GM12878 (cell line): ENCODE measurements around the gene CEP83. TPM values are rescaled to one million over a fixed set of nuclear protein-coding genes. Genes with fewer than 3 reads are reported as not detected.

Experiments used
- ATAC-seq: fragments of 200-7000 bp; cut with Tn5 transposase; 3 replicates; pipeline ENCODE4 v1.9.1; 2020; ENCODE audit warnings: mild to moderate bottlenecking, moderate library complexity
- BruUV-seq: library from RNA; stranded (reverse); fragments of 400-500 nt; replicated peaks from 2 replicates; lab custom pipeline; 2021; lab: Mats Ljungman, UMichigan
- CTCF ChIA-PET: fragments of 300-600 bp; sonication (Branson Sonifier 250); formaldehyde crosslinking; extraction: SDS; loops from one replicate; lab custom pipeline; 2021; ENCODE audit warnings: inconsistent platforms; lab: Yijun Ruan, JAX
- POLR2A ChIA-PET: fragments of 350-600 bp; formaldehyde crosslinking; extraction: SDS; loops from one replicate; lab custom pipeline; 2021; ENCODE audit warnings: inconsistent platforms; lab: Charles Lee
- RAD21 ChIA-PET: fragments of 300-600 bp; sonication (Branson Sonifier 250); formaldehyde crosslinking; loops from one replicate; lab custom pipeline; 2023; ENCODE audit warnings: antibody characterized with exemption; ENCODE audit not compliant: unreplicated experiment; lab: Charles Lee
- SMC1A ChIA-PET: fragments of 300-600 bp; sonication (Branson Sonifier 250); formaldehyde crosslinking; loops from one replicate; lab custom pipeline; 2023; ENCODE audit not compliant: unreplicated experiment, uncharacterized antibody; lab: Charles Lee
- DNase-seq: peaks from one replicate; pipeline ENCODE4 v3.0.0-alpha.2; 2011; ENCODE audit warnings: low read depth, low spot score
- FAIRE-seq: peaks from 3 replicates; lab custom pipeline; 2011; peaks lifted over from hg19 to GRCh38; lab: Jason Lieb, UNC
- H2AFZ ChIP-seq: 2 replicates; pipeline ENCODE4 v1.6.0; 2011; ENCODE audit warnings: low read depth, low read length, control low read depth; ENCODE audit not compliant: control insufficient read depth
- H3K27ac ChIP-seq: 2 replicates; pipeline ENCODE4 v1.5.1; 2011; ENCODE audit warnings: control low read depth; ENCODE audit not compliant: control insufficient read depth, insufficient read depth
- H3K27me3 ChIP-seq, 2 experiments: replicated peaks in 1 of 2; 2 replicates each; pipeline versions ENCODE4 v1.6.0 to v1.6.1; 2011; ENCODE audit warnings: low read length in 1 of 2; ENCODE audit not compliant: control insufficient read depth in 2 of 2, insufficient read depth in 2 of 2
- H3K36me3 ChIP-seq, 2 experiments: 2 replicates each; pipeline ENCODE4 v1.5.1; 2011; ENCODE audit warnings: low read length in 1 of 2; ENCODE audit not compliant: control insufficient read depth in 2 of 2, insufficient read depth in 2 of 2
- H3K4me1 ChIP-seq: 2 replicates; pipeline ENCODE4 v1.6.1; 2011; ENCODE audit warnings: mild to moderate bottlenecking, low read length, moderate library complexity, mixed read lengths; ENCODE audit not compliant: control insufficient read depth, insufficient read depth
- H3K4me2 ChIP-seq: 2 replicates; pipeline ENCODE4 v1.6.0; 2011; ENCODE audit warnings: control low read depth; ENCODE audit not compliant: control insufficient read depth, insufficient read depth
- H3K4me3 ChIP-seq: fragments of 200-600 bp; sonication (generic); 2 replicates; pipeline ENCODE4 v1.5.1; 2016
- H3K79me2 ChIP-seq: 2 replicates; pipeline ENCODE4 v1.6.0; 2011; ENCODE audit warnings: low read length; ENCODE audit not compliant: control insufficient read depth, insufficient read depth
- H3K9ac ChIP-seq: 2 replicates; pipeline ENCODE4 v1.8.0; 2011; ENCODE audit warnings: low read length, control low read depth, mixed read lengths; ENCODE audit not compliant: control insufficient read depth, insufficient read depth
- H3K9me3 ChIP-seq: replicated peaks from 3 replicates; pipeline ENCODE4 v1.5.1; 2011; ENCODE audit warnings: mild to moderate bottlenecking, low read length; ENCODE audit not compliant: control insufficient read depth, insufficient read depth
- H4K20me1 ChIP-seq: 2 replicates; pipeline ENCODE4 v1.6.0; 2011; ENCODE audit not compliant: control insufficient read depth, insufficient read depth
- BRCA1 ChIP-seq: IDR thresholded peaks from 2 replicates; pipeline ENCODE4 v1.6.1; 2011; ENCODE audit warnings: low read depth, low read length, improper control_type of control experiment
- CBX3 ChIP-seq: fragments of 200-600 bp; sonication (generic); IDR thresholded peaks from 2 replicates; pipeline ENCODE4 v1.6.1; 2016; ENCODE audit warnings: low read depth, borderline replicate concordance
- CBX5 ChIP-seq: sonication (generic); IDR thresholded peaks from 2 replicates; pipeline ENCODE4 v1.6.1; 2016; ENCODE audit warnings: low read depth, moderate library complexity, mild to moderate bottlenecking, inconsistent platforms
- CHD1 ChIP-seq: IDR thresholded peaks from 2 replicates; pipeline ENCODE4 v1.6.1; 2012; ENCODE audit warnings: low read depth, low read length, improper control_type of control experiment
- CHD2 ChIP-seq: IDR thresholded peaks from 2 replicates; pipeline ENCODE4 v1.6.1; 2011; ENCODE audit warnings: low read depth, low read length, improper control_type of control experiment, borderline replicate concordance
- CHD4 ChIP-seq: fragments of 200-600 bp; sonication (generic); IDR thresholded peaks from 2 replicates; pipeline ENCODE4 v1.6.1; 2016; ENCODE audit warnings: mild to moderate bottlenecking
- EGR1 ChIP-seq, 2 experiments: IDR thresholded peaks; 1 replicate in 1 of 2; 2 replicates in 1 of 2; pipeline ENCODE4 v1.6.1; 2011 to 2012; ENCODE audit warnings: low read depth in 2 of 2, low read length in 2 of 2, borderline replicate concordance in 1 of 2, mild to moderate bottlenecking in 1 of 2, moderate library complexity in 1 of 2
- ESRRA ChIP-seq: IDR thresholded peaks from 2 replicates; pipeline ENCODE4 v1.6.1; 2012; ENCODE audit warnings: mild to moderate bottlenecking, low read length, improper control_type of control experiment
- GABPA ChIP-seq: IDR thresholded peaks from 2 replicates; pipeline ENCODE4 v1.6.1; 2014; ENCODE audit warnings: antibody characterized with exemption, low read depth, mild to moderate bottlenecking, inconsistent platforms
- HCFC1 ChIP-seq: fragments of 150-350 bp; IDR thresholded peaks from 2 replicates; pipeline ENCODE4 v1.6.1; 2014; ENCODE audit warnings: low read length
- HDAC6 ChIP-seq: fragments of 200-600 bp; sonication (generic); IDR thresholded peaks from one replicate; pipeline ENCODE4 v1.8.0; 2017; ENCODE audit warnings: antibody characterized with exemption; ENCODE audit not compliant: unreplicated experiment
- HDGF ChIP-seq: fragments of 450-650 bp; IDR thresholded peaks from 2 replicates; pipeline ENCODE4 v1.6.1; 2016; ENCODE audit warnings: antibody characterized with exemption
- KAT2A ChIP-seq: conservative IDR thresholded peaks from 2 replicates; pipeline ENCODE4 v1.6.1; 2011; ENCODE audit warnings: low read depth, low read length; ENCODE audit not compliant: control insufficient read depth
- MEF2A ChIP-seq: IDR thresholded peaks from 2 replicates; pipeline ENCODE4 v1.6.1; 2011; ENCODE audit warnings: low read depth, mild to moderate bottlenecking, low read length, moderate library complexity; ENCODE audit not compliant: insufficient read depth
- RAD51 ChIP-seq: fragments of 450-650 bp; IDR thresholded peaks from 2 replicates; pipeline ENCODE4 v1.6.1; 2016; ENCODE audit warnings: moderate library complexity, mild to moderate bottlenecking, inconsistent platforms
- RELA ChIP-seq: fragments of 450-650 bp; IDR thresholded peaks from 2 replicates; pipeline ENCODE4 v1.8.0; 2014; ENCODE audit warnings: borderline replicate concordance; ENCODE audit not compliant: partially characterized antibody
- SRF ChIP-seq, 2 experiments: IDR thresholded peaks; 2 replicates each; pipeline ENCODE4 v1.6.1; 2011; ENCODE audit warnings: low read depth in 2 of 2, low read length in 2 of 2, mild to moderate bottlenecking in 1 of 2, moderate library complexity in 1 of 2
- USF2 ChIP-seq: IDR thresholded peaks from 2 replicates; pipeline ENCODE4 v1.6.1; 2011; ENCODE audit warnings: low read depth, low read length, improper control_type of control experiment, borderline replicate concordance
- ZNF592 ChIP-seq: fragments of 450-650 bp; IDR thresholded peaks from 2 replicates; pipeline ENCODE4 v1.6.1; 2017; ENCODE audit warnings: mild to moderate bottlenecking, moderate library complexity
- WGBS: methylation state at CpG from one replicate; pipeline ENCODE4 v1.1.6; 2016; ENCODE audit warnings: low lambda C conversion rate; ENCODE audit not compliant: insufficient replicate concordance, insufficient coverage; ENCODE audit errors: missing lambda C conversion rate; 5-methylcytosine and 5-hydroxymethylcytosine counted together
- in situ Hi-C: fragments of 300-500 bp; cut with MboI; formaldehyde crosslinking; loops from 9 replicates; pipeline ENCODE4 v1.14.3; 2018; ENCODE audit warnings: mixed read lengths
- intact Hi-C: fragments of 100-400 bp; cut with micrococcal nuclease; formaldehyde crosslinking; loops from one replicate; pipeline ENCODE4 v1.14.2; 2022; ENCODE audit not compliant: unreplicated experiment
- polyA plus RNA-seq, 11 experiments: library from polyadenylated mRNA; depleted of rRNA in 4 of 11; unstranded in 6 of 11; stranded (reverse) in 5 of 11; fragments of >200 nt; fragmentation: Nextera tagmentation in 4 of 11; fragmentation: Illumina TruSeq in 1 of 11; extraction: Ambion mirVana in 4 of 11; extraction: Trizol in 1 of 11; gene quantifications; 1 replicate in 1 of 11; 2 replicates in 10 of 11; pipeline versions ENCODE4 v1.2.1 to v1.2.3, GENCODE V29; 2011 to 2016; ENCODE audit warnings: inconsistent platforms in 2 of 11, missing spikeins in 2 of 11, low read depth in 1 of 11
- total RNA-seq, 4 experiments: library from RNA; depleted of rRNA in 3 of 4; stranded (reverse); fragments of >200 nt in 3 of 4; fragmentation: Illumina TruSeq in 1 of 4; extraction: Trizol in 1 of 4; gene quantifications; 2 replicates each; pipeline versions ENCODE4 v1.2.1 to v1.2.3, GENCODE V29; 2013 to 2021

Gene CEP83
- total and polyA plus RNA-seq, 10 of the 15 experiments (the other 5 are each of a cell fraction or from before 2014, with no cell fraction given): 4.3 to 39.0 (median 22.5) TPM

- POLR2A ChIA-PET: interaction anchor here (0.6 to 7.2 kb wide), 17 partner anchors 8 to 194 kb away, joined by 3 to 56 read pairs (median 4); no protein-coding TSS in a partner anchor
- Histone ChIP-seq H4K20me1 (no peaks in the 10 kb centered on the region), H3K27ac (peak overlapping the region; percentile 88), H3K4me1 (peaks cover 66% of the 10 kb centered on the region), H3K79me2 (no peaks in the 10 kb centered on the region), H3K4me3 (no peak overlapping the region; the same call in 1 of the 2 replicates), H3K9ac (peak overlapping the region; percentile 69), H3K27me3 (no peaks in the 10 kb centered on the region), H3K4me2 (peak overlapping the region; percentile 43), H2AFZ (peak overlapping the region; percentile 75), H3K9me3 (no peaks in the 10 kb centered on the region; the same call in 2 of the 3 replicates), H3K36me3 (peaks cover 13 to 43% of the 10 kb centered on the region in 2 experiments)
- ATAC-seq (peak; percentile 73), DNase-seq (peak; percentile 76), FAIRE-seq (no peak)
- CTCF ChIA-PET: interaction anchor here (0.7 to 2.7 kb wide), 12 partner anchors 9 to 218 kb away, joined by 3 to 11 read pairs (median 4); no protein-coding TSS in a partner anchor
- no TSS peak for BruUV-seq
- 28% methylated on average over 13 of the region's 14 CpGs for WGBS
- RAD21 ChIA-PET: interaction anchor here (0.6 to 7.5 kb wide), 28 partner anchors 7 to 602 kb away, joined by 3 to 107 read pairs (median 4); no protein-coding TSS in a partner anchor
- SMC1A ChIA-PET: interaction anchor here (0.8 to 6.7 kb wide), 28 partner anchors 10 to 196 kb away, joined by 3 to 95 read pairs (median 6); no protein-coding TSS in a partner anchor
- intact Hi-C loops (loop anchor here (2.0 kb wide), 2 partner anchors 34 to 114 kb away; partner anchors contain the start of gene PLXNC1), in situ Hi-C loops (no loop called here)
- TF ChIP-seq GABPA: no peak
- TF ChIP-seq HDAC6: no peak
- no peak for TF ChIP-seq BRCA1
- TF ChIP-seq RAD51: no peak
- peak; percentile 10; the same call in 1 of the 2 replicates for TF ChIP-seq ZNF592
- no peak for TF ChIP-seq SRF (IDR thresholded peaks at IDR 0.05; ENCODE audit: low read depth in 2 of 2, low read length in 2 of 2)
- peak in 1 of 2 experiments; percentile 59; a peak in 1 of 3 replicates for TF ChIP-seq EGR1 (IDR thresholded peaks at IDR 0.05; ENCODE audit: borderline replicate concordance in 1 of 2, low read depth in 2 of 2, low read length in 2 of 2)
- peak; percentile 58 for TF ChIP-seq CBX5
- TF ChIP-seq CHD1: no peak
- no peak for TF ChIP-seq CHD4
- peak; percentile 76 for TF ChIP-seq CHD2
- peak; percentile 19 for TF ChIP-seq RELA
- no peak for TF ChIP-seq USF2
- TF ChIP-seq CBX3: no peak
- TF ChIP-seq KAT2A: no peak
- no peak for TF ChIP-seq ESRRA
- peak; percentile 36; the same call in 1 of the 2 replicates for TF ChIP-seq HCFC1
- TF ChIP-seq MEF2A: 0 out of 2 replicates have a peak, but pooled peaks have one; percentile 37
- no peak for TF ChIP-seq HDGF
These were observed 196.5 kb downstream of the CEP83 start for GRCh38 chr12:94263011-94263811.
